Activated CD8-positive, alpha-beta memory T cell treated with anti-CD3 and anti-CD28 coated beads, Interleukin-2, amount 50 U/mL, for 48 hours (primary cell): ENCODE measurements around the gene ADNP.
"Not testable (repeated sequence)": the region's sequence is repeated elsewhere in the genome, so short reads cannot be mapped to it uniquely, and the experiment has no call there.

Source experiments
- DNase-seq: peaks from one replicate; pipeline ENCODE4 v3.0.0-alpha.2; 2020

Gene ADNP

GRCh38 chr20:50898475-50898874, 32.8 kb downstream of the ADNP start:
- DNase-seq = no peak

DNA sequence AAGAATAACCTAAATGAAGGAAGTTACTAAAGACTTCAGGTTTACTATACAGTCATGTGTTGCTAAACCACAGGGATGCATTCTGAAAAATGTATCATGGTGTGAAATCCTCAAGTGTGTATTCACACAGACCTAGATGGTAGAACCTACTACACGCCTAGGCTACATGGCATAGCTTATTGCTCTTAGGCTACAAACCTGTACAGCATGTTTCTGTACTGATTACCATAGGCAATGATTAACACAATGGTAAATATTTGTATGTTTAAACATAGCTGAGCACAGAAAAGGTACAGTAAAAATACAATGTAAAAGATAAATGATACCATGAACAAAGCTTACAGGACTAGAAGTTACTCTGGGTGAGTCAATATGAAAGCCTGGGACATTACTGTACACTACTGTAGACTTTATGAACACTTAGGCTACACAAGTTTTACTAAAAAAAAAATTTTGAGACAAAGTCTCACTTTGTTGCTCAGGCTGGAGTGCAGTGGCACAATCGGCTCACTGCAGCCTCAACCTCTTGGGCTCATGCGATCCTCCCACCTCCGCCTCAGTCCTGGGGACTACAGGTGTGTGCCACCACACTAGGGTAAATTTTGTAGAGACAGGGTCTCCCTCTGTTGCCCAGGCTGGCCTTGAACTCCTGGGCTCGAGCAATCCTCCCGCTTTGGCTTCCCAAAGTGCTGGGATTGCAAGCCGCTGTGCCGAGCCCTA, 36.0 kb downstream of the ADNP start:
- DNase-seq = no peak

GRCh38 chr20:50893620-50894019, 37.6 kb downstream of the ADNP start:
- DNase-seq = peak; percentile 30

GRCh38 chr20:50892394-50892793, 38.8 kb downstream of the ADNP start:
- peak; percentile 38 for DNase-seq

GRCh38 chr20:50891138-50891537, 40.1 kb downstream of the ADNP start:
- peak; percentile 56 for DNase-seq

- DNase-seq = peak; percentile 12
Observed at GRCh38 chr20:50887576-50887975, 43.7 kb downstream of the ADNP start.

DNA sequence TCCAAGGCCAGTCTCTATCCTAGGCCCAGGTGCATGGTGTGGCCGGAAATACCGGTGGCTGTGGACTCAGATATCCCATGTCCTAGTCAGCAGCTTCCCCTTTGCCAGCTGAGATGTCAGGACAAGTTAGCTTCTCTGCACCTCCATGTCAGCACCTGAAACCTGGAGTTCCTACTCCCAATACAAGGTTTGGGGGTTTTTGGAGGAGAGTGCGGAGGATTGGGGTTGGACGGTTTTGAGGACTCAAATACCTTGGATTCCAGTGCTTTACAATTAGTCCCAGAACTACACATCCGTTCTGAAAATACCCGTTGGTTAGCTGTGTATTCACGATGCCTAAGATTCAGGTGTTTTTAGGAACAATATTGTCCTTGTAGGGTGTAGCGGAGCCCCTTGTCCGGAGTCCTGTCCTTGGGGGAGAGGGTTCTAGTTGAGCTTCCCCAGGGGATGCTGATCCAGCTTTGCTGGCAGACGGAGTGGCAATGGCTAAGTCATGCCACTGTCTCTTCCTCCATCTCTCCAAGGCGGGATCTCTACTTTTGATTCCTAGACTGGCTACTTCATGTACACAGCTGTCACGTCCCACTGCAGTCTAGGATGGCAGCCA, 45.0 kb downstream of the ADNP start:
- no peak for DNase-seq

DNA sequence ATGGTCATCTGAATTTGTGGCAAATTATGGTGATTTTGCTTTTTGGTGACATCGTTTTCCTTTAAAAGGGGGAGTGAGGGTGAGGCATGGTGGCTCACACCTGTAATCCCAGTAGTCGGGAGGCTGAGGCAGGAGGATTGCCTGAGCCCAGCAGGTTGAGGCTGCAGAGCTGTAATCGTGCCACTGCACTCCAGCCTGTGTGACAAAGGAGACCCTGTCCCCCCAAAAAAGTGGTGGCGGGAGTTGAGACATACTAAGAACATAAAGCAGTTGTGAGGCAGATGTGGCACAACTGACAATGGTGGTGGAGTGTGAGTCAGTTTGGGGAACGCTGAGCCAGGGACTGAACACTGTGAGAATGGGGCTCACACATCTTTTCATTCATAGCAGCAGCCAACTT, 45.5 kb downstream of the ADNP start:
- DNase-seq = no peak

DNA sequence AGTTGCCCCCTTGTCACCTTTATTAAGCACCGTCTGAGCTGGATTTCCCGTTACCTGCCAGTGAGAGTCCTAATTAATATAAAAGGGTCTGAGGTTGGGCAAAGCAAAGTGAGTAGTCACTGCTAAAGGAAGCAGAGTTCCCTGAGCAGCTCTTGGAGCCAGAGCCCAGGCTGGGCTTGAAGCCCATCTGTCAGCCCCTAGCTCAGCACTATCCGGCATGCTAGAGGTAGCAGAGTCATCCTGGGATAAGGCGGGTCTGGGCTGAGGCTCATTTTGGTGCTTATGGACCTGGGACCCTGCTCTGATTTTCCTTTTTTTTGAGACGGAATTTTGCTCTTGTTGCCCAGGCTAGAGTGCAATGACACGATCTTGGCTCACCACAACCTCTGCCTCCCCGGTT, 46.2 kb downstream of the ADNP start:
- DNase-seq = no peak

DNA sequence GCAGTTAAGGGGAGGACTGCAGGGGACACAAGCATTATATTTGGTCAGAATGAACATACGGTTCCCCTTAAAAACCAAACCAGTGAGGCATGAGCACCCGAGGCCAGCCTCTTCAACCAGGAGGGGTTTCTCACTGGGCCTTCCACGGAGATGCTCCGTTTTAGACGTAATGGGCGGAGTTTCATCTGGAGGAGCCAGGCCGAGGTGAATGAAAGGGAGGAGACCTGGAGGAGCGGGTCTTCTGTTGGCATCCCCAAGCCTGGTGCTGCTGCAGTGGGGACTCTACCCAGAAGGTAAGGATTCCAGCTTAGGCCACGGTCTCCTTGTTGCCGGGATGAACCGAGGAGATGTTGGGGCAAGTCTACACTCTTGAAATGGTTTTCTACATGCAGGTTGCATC, 47.4 kb downstream of the ADNP start:
- no peak for DNase-seq

GRCh38 chr20:50881759-50882424, 49.3 kb downstream of the ADNP start:
- not testable (repeated sequence) for DNase-seq

DNA sequence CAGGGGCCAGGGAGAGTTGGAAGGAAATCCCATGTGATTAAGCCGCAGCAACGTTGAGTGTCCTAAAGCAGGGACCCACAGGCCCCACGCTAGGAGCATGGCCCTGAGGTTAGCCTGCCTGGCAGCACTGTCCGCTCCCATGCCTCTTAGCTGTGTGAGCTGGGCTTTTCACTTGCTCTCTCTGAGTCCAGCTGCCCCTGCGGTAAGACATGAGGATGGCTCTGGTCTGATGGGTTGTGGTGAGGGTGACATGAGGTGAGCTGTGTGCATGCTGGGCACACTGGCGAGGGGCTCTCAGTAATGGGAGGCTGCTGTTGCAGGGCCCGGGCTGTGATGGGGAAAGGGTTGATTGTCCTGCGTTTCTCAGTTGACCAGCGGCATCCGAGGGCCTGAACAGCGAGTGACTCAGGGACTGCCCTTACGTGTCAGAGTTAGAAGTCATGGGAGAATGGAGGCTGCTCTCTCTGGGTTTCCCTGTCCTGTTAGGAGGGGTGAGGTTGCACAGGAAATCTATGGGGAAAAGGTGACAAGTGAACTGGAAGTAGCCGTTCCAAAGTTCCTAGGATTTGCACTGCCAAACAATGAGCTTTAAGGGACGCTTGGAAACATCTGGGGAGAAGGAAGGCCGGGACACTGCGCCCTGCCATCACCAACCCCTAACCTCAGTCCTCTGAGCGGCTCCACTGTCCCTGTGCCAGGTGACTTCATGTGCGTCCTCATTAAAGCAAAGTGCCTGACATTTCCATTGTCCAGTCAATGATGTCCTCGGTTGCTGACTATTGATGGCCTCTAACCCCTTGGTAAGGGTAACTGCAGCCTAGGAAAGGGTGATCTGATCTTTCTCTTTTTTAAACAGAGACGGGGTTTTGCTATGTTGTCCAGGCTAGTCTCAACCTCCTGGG, 51.3 kb downstream of the ADNP start:
- no peak for DNase-seq

DNA sequence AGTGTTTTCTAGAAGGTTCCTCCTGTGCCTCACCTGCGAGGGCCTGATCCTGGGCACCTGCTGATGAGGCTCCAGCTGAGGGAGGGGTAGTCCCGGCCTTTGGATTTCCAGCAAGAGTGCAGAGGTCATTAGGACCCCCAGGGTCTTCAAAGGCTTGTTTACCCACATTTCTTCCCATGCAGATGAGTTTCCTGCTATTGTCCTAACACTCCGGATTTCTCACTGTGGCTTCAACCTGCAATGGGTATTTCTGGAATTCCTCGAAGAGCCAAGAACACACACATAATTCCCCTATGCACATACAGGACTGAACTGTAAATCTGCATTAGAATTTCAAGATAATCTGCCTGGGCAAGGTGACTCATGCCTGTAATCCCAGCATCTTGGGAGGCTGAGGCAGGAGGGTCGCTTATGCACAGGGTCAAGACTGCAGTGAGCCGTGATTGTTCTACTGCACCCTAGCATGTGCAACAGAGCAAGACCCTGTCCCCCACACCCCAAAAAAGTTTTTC, 53.9 kb downstream of the ADNP start:
- DNase-seq = no peak

DNA sequence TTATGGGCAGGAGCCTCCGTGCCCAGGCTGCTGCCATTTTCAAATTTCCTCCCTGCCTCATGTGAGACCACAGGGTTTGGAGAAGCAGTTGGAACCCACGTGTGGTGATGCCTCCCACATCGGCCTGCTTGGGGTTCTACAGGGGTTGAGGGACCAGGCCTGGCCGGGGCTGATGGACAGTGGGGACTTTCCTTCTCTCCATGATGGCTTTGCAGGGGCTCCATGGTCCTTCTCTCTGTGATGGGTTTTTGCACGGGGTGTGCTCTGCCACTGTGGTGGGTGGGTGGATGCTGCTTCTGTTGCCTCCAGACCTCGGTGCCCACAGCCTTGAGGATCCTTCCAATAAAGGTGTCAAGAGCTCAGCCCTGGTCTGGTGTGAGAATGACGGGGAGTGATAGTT, 54.4 kb downstream of the ADNP start:
- no peak for DNase-seq

GRCh38 chr20:50876063-50876685, 55.1 kb downstream of the ADNP start:
- no peak for DNase-seq

- DNase-seq = no peak
Observed at GRCh38 chr20:50874758-50875665, 56.2 kb downstream of the ADNP start.

DNA sequence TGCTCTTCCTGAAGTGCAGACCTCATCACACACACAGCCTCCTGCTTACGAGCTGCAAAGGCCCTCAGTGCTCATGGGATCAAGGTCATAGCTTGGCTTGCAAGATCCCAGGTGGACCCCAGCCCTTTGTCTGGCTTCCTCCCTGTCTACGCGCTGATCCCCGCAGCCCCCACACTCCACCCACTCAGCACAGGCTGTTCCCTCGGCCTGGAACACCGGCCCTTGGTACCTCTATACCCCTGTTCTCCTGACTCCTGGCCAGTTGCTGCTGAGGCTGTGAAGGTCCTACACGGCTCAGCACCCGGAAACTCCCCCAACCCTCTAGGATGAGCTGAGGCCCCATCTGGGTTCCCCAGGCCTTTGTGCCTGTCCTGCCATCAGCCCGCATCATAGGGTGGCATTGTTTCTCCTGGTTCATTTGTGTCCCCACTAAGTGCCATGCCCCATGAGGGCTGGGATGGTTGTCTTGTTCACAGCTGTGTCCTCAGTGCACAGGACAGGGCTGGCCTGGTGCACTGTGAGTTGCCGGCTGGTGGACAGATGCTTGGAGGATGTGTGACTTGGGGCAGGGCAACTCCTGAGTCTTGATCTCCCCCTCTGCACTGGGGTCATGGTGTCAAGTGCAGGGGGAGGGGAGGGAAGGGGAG, 57.0 kb downstream of the ADNP start:
- no peak for DNase-seq

- DNase-seq = no peak
Observed at GRCh38 chr20:50873585-50873984, 57.7 kb downstream of the ADNP start.

DNA sequence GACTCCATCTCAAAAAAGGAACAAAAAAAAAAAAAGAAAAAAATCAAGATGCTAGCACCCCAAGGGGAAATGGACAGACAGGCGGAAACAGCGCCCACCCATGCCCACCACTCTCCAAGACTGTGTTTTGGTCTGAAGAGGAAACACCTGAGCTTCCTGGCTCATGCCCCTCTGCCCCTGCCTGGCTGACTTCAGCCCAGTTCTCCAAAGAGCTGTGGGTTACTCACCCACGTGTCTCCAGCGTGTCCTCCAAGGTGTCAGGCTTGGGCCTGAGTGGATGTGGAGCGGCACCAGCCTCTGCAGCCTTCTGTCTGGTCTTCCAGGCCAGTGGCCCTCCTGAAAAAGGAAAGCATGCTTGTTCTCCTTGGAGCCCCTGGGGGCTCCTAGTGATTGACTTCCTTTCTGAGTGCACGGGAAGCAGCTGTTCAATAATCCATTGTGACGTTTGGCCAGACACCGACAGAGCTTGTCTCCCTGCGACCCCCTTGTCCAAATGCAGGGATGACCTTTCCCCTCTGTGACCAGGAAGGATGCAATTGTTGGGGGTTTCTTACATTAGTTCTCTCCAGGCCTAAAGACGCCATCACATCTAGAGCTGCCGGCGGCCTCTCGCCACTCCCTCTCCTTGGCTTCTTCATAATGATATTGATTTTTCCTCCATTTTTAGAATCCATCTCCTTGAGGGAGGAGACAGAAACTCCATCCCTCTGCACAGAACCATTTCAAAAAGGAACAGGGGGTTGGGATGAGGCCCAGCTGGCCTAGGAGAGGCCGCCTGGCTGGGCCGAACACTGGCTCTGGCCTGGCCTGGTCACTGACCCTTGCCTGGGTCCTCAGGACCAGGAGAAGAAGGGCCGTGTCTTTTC, 58.4 kb downstream of the ADNP start:
- no peak for DNase-seq
